H1 (cell line): ENCODE results near the gene DGKD. TPM values are rescaled to one million over a fixed set of nuclear protein-coding genes. Genes with fewer than 3 reads are reported as not detected.

Experiments used
- CTCF ChIA-PET: fragments of 300-600 bp; sonication (Branson Sonifier 250); formaldehyde crosslinking; loops from one replicate; lab custom pipeline; 2021; ENCODE audit not compliant: partially characterized antibody; lab: Charles Lee
- POLR2A ChIA-PET: fragments of 300-600 bp; sonication (Branson Sonifier 250); formaldehyde crosslinking; loops from one replicate; lab custom pipeline; 2021; ENCODE audit warnings: inconsistent platforms; ENCODE audit not compliant: partially characterized antibody; lab: Charles Lee
- DNase-seq, 2 experiments: peaks; one replicate each; pipeline versions ENCODE4 v3.0.0 to v3.0.0-alpha.2; 2010 to 2022; ENCODE audit warnings: low spot score in 2 of 2, low read depth in 1 of 2, mixed read lengths in 1 of 2
- FAIRE-seq: peaks from 2 replicates; lab custom pipeline; 2011; peaks lifted over from hg19 to GRCh38; lab: Jason Lieb, UNC
- H2AFZ ChIP-seq: 2 replicates; pipeline ENCODE4 v1.8.1; 2012; ENCODE audit warnings: low read length, inconsistent platforms
- H2AK5ac ChIP-seq: 2 replicates; pipeline ENCODE4 v1.6.1; 2013; ENCODE audit warnings: low read depth, low read length
- H2BK120ac ChIP-seq: replicated peaks from 2 replicates; pipeline ENCODE3; 2013; ENCODE audit warnings: low read depth, low read length, inconsistent platforms
- H2BK12ac ChIP-seq: 2 replicates; pipeline ENCODE4 v1.6.1; 2013; ENCODE audit warnings: low read depth, low read length
- H2BK15ac ChIP-seq: 2 replicates; pipeline ENCODE4 v1.6.1; 2013; ENCODE audit warnings: low read length
- H2BK20ac ChIP-seq: 2 replicates; pipeline ENCODE4 v1.6.1; 2013; ENCODE audit warnings: low read length
- H2BK5ac ChIP-seq: 2 replicates; pipeline ENCODE4 v1.6.1; 2013; ENCODE audit warnings: low read depth, low read length
- H3K14ac ChIP-seq: 2 replicates; pipeline ENCODE4 v1.6.1; 2013; ENCODE audit warnings: inconsistent platforms; ENCODE audit not compliant: insufficient read length
- H3K18ac ChIP-seq: 2 replicates; pipeline ENCODE4 v1.6.1; 2013; ENCODE audit warnings: low read length; ENCODE audit errors: extremely low read depth
- H3K23ac ChIP-seq: 2 replicates; pipeline ENCODE4 v1.6.1; 2013; ENCODE audit warnings: inconsistent platforms; ENCODE audit not compliant: insufficient read length
- H3K23me2 ChIP-seq: 2 replicates; pipeline ENCODE4 v1.6.1; 2013; ENCODE audit warnings: low read depth, low read length
- H3K27ac ChIP-seq: 2 replicates; pipeline ENCODE4 v1.6.1; 2011; ENCODE audit warnings: low read depth, low read length, inconsistent platforms
- H3K27me3 ChIP-seq, 4 experiments: replicated peaks in 1 of 4; 1 replicate in 1 of 4; 2 replicates in 3 of 4; pipeline versions ENCODE4 v1.6.1 to v1.8.1; 2011 to 2013; ENCODE audit warnings: low read length in 3 of 4, mild to moderate bottlenecking in 3 of 4, inconsistent platforms in 2 of 4, mixed read lengths in 2 of 4, moderate library complexity in 1 of 4; ENCODE audit not compliant: control insufficient read depth in 3 of 4, insufficient read depth in 3 of 4; ENCODE audit errors: extremely low read depth in 1 of 4
- H3K36me3 ChIP-seq, 4 experiments: 2 replicates each; pipeline versions ENCODE4 v1.6.1 to v1.8.1; 2011 to 2013; ENCODE audit warnings: mild to moderate bottlenecking in 4 of 4, low read length in 3 of 4, moderate library complexity in 2 of 4, control low read depth in 1 of 4, inconsistent platforms in 1 of 4; ENCODE audit not compliant: insufficient read depth in 4 of 4, control insufficient read depth in 2 of 4
- H3K4ac ChIP-seq: replicated peaks from 2 replicates; pipeline ENCODE3; 2013; ENCODE audit warnings: low read length, low read depth, mixed read lengths, inconsistent platforms; ENCODE audit not compliant: insufficient read length
- H3K4me1 ChIP-seq, 4 experiments: replicated peaks in 1 of 4; 1 replicate in 1 of 4; 2 replicates in 3 of 4; pipeline versions ENCODE4 v1.6.1 to v1.8.1; 2011 to 2013; ENCODE audit warnings: low read length in 3 of 4, inconsistent platforms in 2 of 4, mixed read lengths in 1 of 4; ENCODE audit not compliant: insufficient read depth in 4 of 4, control insufficient read depth in 3 of 4
- H3K4me2 ChIP-seq, 2 experiments: 2 replicates each; pipeline versions ENCODE4 v1.6.1 to v1.8.1; 2011 to 2013; ENCODE audit warnings: low read depth in 2 of 2, low read length in 2 of 2, control low read depth in 1 of 2, inconsistent platforms in 1 of 2, mild to moderate bottlenecking in 1 of 2; ENCODE audit not compliant: insufficient read depth in 1 of 2
- H3K4me3 ChIP-seq, 4 experiments: fragments of 200-600, 300-600 bp in 1 of 4; sonication (generic), shearing (Covaris generic), sonication (Bioruptor Twin) in 1 of 4; 2 replicates each; pipeline versions ENCODE4 v1.5.1 to v1.8.1; 2011 to 2016; ENCODE audit warnings: low read length in 4 of 4, low read depth in 3 of 4, control low read depth in 2 of 4, inconsistent platforms in 2 of 4, mild to moderate bottlenecking in 2 of 4, mixed read lengths in 1 of 4, moderate library complexity in 1 of 4; ENCODE audit not compliant: insufficient read depth in 2 of 4; ENCODE audit errors: extremely low read depth in 1 of 4
- H3K56ac ChIP-seq: replicated peaks from 2 replicates; pipeline ENCODE3; 2013; ENCODE audit warnings: low read depth, mild to moderate bottlenecking, mixed read lengths, low read length, inconsistent platforms; ENCODE audit not compliant: insufficient read length
- H3K79me1 ChIP-seq: 2 replicates; pipeline ENCODE4 v1.6.1; 2013; ENCODE audit warnings: low read depth, low read length, control low read depth
- H3K79me2 ChIP-seq, 2 experiments: 2 replicates each; pipeline versions ENCODE4 v1.6.1 to v1.8.1; 2012 to 2013; ENCODE audit warnings: low read length in 2 of 2, mild to moderate bottlenecking in 2 of 2, inconsistent platforms in 1 of 2; ENCODE audit not compliant: insufficient read depth in 2 of 2, control insufficient read depth in 1 of 2
- H3K9ac ChIP-seq, 4 experiments: replicated peaks in 1 of 4; 1 replicate in 1 of 4; 2 replicates in 3 of 4; pipeline versions ENCODE4 v1.6.1 to v1.8.1; 2011 to 2013; ENCODE audit warnings: low read depth in 3 of 4, low read length in 3 of 4, control low read depth in 2 of 4, mild to moderate bottlenecking in 2 of 4, moderate library complexity in 2 of 4, inconsistent platforms in 1 of 4; ENCODE audit errors: extremely low read depth in 1 of 4
- H3K9me3 ChIP-seq, 2 experiments: 2 replicates each; pipeline versions ENCODE4 v1.6.1 to v1.8.1; 2012 to 2013; ENCODE audit warnings: mild to moderate bottlenecking in 2 of 2, moderate library complexity in 2 of 2, control low read depth in 1 of 2, inconsistent platforms in 1 of 2, low read depth in 1 of 2, low read length in 1 of 2, mixed read lengths in 1 of 2; ENCODE audit not compliant: insufficient read depth in 2 of 2
- H4K20me1 ChIP-seq, 2 experiments: replicated peaks in 1 of 2; 2 replicates each; pipeline versions ENCODE3 to v1.8.1; 2011 to 2013; ENCODE audit warnings: inconsistent platforms in 2 of 2, low read length in 2 of 2, mild to moderate bottlenecking in 1 of 2; ENCODE audit not compliant: insufficient read depth in 2 of 2, control insufficient read depth in 1 of 2
- H4K5ac ChIP-seq: 2 replicates; pipeline ENCODE4 v1.6.1; 2013; ENCODE audit warnings: low read length, low read depth, mixed read lengths, inconsistent platforms; ENCODE audit not compliant: insufficient read length
- H4K8ac ChIP-seq: 2 replicates; pipeline ENCODE4 v1.8.0; 2013; ENCODE audit warnings: mild to moderate bottlenecking, moderate library complexity, low read length, inconsistent platforms; ENCODE audit not compliant: insufficient read depth; ENCODE audit errors: extremely low read depth
- H4K91ac ChIP-seq: replicated peaks from 2 replicates; pipeline ENCODE3; 2013; ENCODE audit warnings: low read length, mixed read lengths, inconsistent platforms; ENCODE audit not compliant: insufficient read length
- CBX8 ChIP-seq: fragments of 300-800, 300-1000 bp; sonication (generic); IDR thresholded peaks from 2 replicates; pipeline ENCODE4 v1.7.1; 2016; ENCODE audit warnings: low read depth, low read length, borderline replicate concordance
- SP1 ChIP-seq: IDR thresholded peaks from 2 replicates; pipeline ENCODE4 v1.6.1; 2011; ENCODE audit warnings: low read depth, low read length
- TAF7 ChIP-seq: optimal IDR thresholded peaks from 2 replicates; pipeline ENCODE3; 2011; ENCODE audit warnings: low read depth, mild to moderate bottlenecking, inconsistent platforms, low read length, moderate library complexity, borderline replicate concordance
- ZNF274 ChIP-seq: IDR thresholded peaks from 2 replicates; pipeline ENCODE4 v1.7.0; 2012; ENCODE audit warnings: low read length, borderline replicate concordance; ENCODE audit errors: extremely low read depth
- WGBS, 2 experiments: shearing (Covaris generic) in 1 of 2; methylation state at CpG; one replicate each; pipeline versions ENCODE4 v1.1.6 to v1.1.7; 2013 to 2015; ENCODE audit warnings: low lambda C conversion rate in 2 of 2, mixed read lengths in 2 of 2, inconsistent platforms in 1 of 2, low coverage in 1 of 2, missing lambda C conversion rate in 1 of 2; ENCODE audit not compliant: insufficient replicate concordance in 2 of 2, insufficient coverage in 1 of 2, insufficient read length in 1 of 2; ENCODE audit errors: extremely low coverage in 1 of 2, missing lambda C conversion rate in 1 of 2; 5-methylcytosine and 5-hydroxymethylcytosine counted together
- polyA plus RNA-seq, 7 experiments: library from polyadenylated mRNA; depleted of rRNA in 3 of 7; stranded (reverse) in 5 of 7; unstranded in 2 of 7; fragments of >200 nt in 5 of 7; fragments of 200-250 nt in 2 of 7; gene quantifications; 1 replicate in 5 of 7; 2 replicates in 1 of 7; 4 replicates in 1 of 7; pipeline versions ENCODE4 v1.2.1 to v1.2.3, GENCODE V29; 2011 to 2013; ENCODE audit warnings: missing spikeins in 2 of 7, mixed read lengths in 2 of 7
- total RNA-seq: library from RNA; stranded (reverse); fragmentation: NEBNext Ultra II Directional; extraction: Animal tissue kit (Norgen Biotek cat#: 25700); gene quantifications from 2 replicates; pipeline ENCODE4 v1.2.1, GENCODE V29; 2021
- TF ChIP-seq, protein P1 (sequence below): IDR thresholded peaks from 2 replicates; pipeline ENCODE4 v1.6.1; 2011; ENCODE audit warnings: low read length, improper control_type of control experiment
- TF ChIP-seq, protein P2 (sequence below): IDR thresholded peaks from 2 replicates; pipeline ENCODE4 v1.6.1; 2011; ENCODE audit warnings: low read depth, mild to moderate bottlenecking, low read length; ENCODE audit not compliant: insufficient read depth
- TF ChIP-seq, protein P3 (sequence below): IDR thresholded peaks from 2 replicates; pipeline ENCODE4 v1.6.1; 2012; ENCODE audit warnings: low read length, inconsistent platforms

The DGKD gene
- total and polyA plus RNA-seq, 2 of the 8 experiments (the other 6 are each of a cell fraction or from before 2014, with no cell fraction given): 7.7 to 30.9 TPM

DNA sequence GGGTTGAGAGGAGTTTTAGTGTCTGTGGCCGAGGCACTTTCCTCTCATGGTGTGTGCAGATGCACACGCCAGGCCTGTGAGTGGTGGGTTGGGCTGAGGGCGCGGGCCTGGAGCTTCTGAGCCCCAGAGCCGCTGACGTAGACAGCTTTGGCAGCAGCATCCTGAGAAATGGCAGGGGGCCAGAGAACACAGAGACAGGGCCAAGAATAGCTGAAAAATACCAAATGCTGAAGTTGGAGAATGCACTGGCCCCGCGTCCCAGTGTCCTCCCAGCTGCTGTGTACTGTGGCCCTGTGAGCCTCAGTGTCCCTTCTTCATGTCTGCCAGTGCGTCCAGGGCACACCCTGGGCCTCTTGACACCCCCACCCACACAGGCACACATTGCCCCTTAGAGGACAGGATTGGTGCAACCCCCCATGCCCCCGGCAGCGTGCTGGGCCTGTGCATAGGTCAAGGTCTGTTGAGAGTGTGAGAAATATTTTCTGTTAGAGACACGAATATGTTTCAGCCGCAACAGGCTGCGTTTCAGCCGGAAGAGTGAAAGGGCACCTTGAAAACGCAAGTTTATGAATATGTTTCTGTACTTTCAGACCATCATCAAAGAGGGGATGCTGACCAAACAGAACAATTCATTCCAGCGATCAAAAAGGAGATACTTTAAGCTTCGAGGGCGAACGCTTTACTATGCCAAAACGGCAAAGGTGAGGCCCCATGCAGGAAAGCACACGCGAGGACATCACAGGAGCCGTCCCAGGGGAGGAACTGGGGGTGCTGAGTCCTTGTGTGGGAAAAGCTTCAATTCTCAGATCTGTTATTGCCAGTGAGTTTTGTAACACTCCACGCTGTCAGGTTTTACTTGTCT lies 33.6 kb downstream of the DGKD start:
- Histone ChIP-seq H3K9ac (no peak overlapping the region; a peak in 1 of 7 replicates), H2BK12ac (no peak overlapping the region), H3K4me1 (peaks cover 0 to 12% (median 5%) of the 10 kb centered on the region in 4 experiments; a peak in 4 of 7 replicates), H4K8ac (no peak overlapping the region; the same call in 1 of the 2 replicates), H3K23ac (no peak overlapping the region), H3K9me3 (no peaks in the 10 kb centered on the region), H3K79me1 (peaks cover 14% of the 10 kb centered on the region), H2AK5ac (no peak overlapping the region), H3K79me2 (peaks cover 0 to 8% of the 10 kb centered on the region in 2 experiments; a peak in 1 of 4 replicates), H4K20me1 (peaks cover 3 to 4% of the 10 kb centered on the region in 2 experiments), H3K4me3 (no peak overlapping the region), H2BK20ac (no peak overlapping the region), H3K18ac (no peak overlapping the region), H4K91ac (no peak overlapping the region), H2AFZ (no peak overlapping the region), H3K56ac (no peak overlapping the region), H3K14ac (no peak overlapping the region), H2BK5ac (no peak overlapping the region), H3K4ac (no peak overlapping the region), H3K27ac (no peak overlapping the region; the same call in 1 of the 2 replicates), H2BK120ac (no peak overlapping the region), H3K27me3 (no peaks in the 10 kb centered on the region), H3K23me2 (0 out of 2 replicates have a peak, but pooled peaks cover 3% of the 10 kb centered on the region), H3K4me2 (no peak overlapping the region), H4K5ac (no peak overlapping the region), H2BK15ac (no peak overlapping the region), H3K36me3 (no peaks in the 10 kb centered on the region)
- DNase-seq: peak in 1 of 2 experiments; percentile 36
- no peak for FAIRE-seq
- POLR2A ChIA-PET: interaction anchor here (0.6 to 0.9 kb wide), 2 partner anchors 11 to 44 kb away, joined by 3 read pairs; no protein-coding TSS in a partner anchor
- CTCF ChIA-PET: interaction anchor here (0.8 to 1.3 kb wide), 3 partner anchors 8 to 10 kb away, joined by 3 to 5 read pairs (median 4); no protein-coding TSS in a partner anchor
- WGBS, 2 experiments: 87% methylated on average over 24 of the region's 25 CpGs; no CpG with 5 or more reads in 1 of the 2 experiments
- TF ChIP-seq, protein P1, sequence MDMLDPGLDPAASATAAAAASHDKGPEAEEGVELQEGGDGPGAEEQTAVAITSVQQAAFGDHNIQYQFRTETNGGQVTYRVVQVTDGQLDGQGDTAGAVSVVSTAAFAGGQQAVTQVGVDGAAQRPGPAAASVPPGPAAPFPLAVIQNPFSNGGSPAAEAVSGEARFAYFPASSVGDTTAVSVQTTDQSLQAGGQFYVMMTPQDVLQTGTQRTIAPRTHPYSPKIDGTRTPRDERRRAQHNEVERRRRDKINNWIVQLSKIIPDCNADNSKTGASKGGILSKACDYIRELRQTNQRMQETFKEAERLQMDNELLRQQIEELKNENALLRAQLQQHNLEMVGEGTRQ: no peak
- TF ChIP-seq SP1 (no peak), CBX8 (no peak), TAF7 (no peak), ZNF274 (no peak)
- TF ChIP-seq, protein P2, sequence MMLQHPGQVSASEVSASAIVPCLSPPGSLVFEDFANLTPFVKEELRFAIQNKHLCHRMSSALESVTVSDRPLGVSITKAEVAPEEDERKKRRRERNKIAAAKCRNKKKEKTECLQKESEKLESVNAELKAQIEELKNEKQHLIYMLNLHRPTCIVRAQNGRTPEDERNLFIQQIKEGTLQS: no peak
- TF ChIP-seq, protein P3, sequence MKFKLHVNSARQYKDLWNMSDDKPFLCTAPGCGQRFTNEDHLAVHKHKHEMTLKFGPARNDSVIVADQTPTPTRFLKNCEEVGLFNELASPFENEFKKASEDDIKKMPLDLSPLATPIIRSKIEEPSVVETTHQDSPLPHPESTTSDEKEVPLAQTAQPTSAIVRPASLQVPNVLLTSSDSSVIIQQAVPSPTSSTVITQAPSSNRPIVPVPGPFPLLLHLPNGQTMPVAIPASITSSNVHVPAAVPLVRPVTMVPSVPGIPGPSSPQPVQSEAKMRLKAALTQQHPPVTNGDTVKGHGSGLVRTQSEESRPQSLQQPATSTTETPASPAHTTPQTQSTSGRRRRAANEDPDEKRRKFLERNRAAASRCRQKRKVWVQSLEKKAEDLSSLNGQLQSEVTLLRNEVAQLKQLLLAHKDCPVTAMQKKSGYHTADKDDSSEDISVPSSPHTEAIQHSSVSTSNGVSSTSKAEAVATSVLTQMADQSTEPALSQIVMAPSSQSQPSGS: no peak
